Aorta (tissue), 5 donors: ENCODE measurements around the gene LYRM7. TPM values are rescaled to one million over a fixed set of nuclear protein-coding genes. Genes with fewer than 3 reads are reported as not detected.

Source experiments
- ATAC-seq: fragments of 200-7000 bp; cut with Tn5 transposase; one replicate; pipeline ENCODE4 v1.9.1; 2022; ENCODE audit warnings: moderate library complexity; ENCODE audit not compliant: low FRiP score
- DNase-seq, 2 donors: peaks; one replicate each; pipeline ENCODE4 v3.0.0-alpha.2; 2020
- H3K27ac ChIP-seq, 2 donors: one replicate each; pipeline ENCODE4 v1.5.1; 2013; ENCODE audit warnings: low read length in 2 of 2, mild to moderate bottlenecking in 2 of 2, moderate library complexity in 2 of 2, control low read depth in 1 of 2, inconsistent platforms in 1 of 2, low read depth in 1 of 2
- H3K27me3 ChIP-seq, 2 donors: one replicate each; pipeline ENCODE4 v1.6.1; 2013; ENCODE audit warnings: control low read depth in 1 of 2, low read length in 1 of 2, mild to moderate bottlenecking in 1 of 2, moderate library complexity in 1 of 2; ENCODE audit not compliant: insufficient read depth in 2 of 2, control insufficient read depth in 1 of 2
- H3K36me3 ChIP-seq, 2 donors: one replicate each; pipeline ENCODE4 v1.6.1; 2013; ENCODE audit warnings: control low read depth in 1 of 2, low read length in 1 of 2, mild to moderate bottlenecking in 1 of 2; ENCODE audit not compliant: insufficient read depth in 2 of 2, control insufficient read depth in 1 of 2
- H3K4me1 ChIP-seq, 2 donors: one replicate each; pipeline ENCODE4 v1.6.1; 2013; ENCODE audit warnings: low read length in 2 of 2, control low read depth in 1 of 2, mild to moderate bottlenecking in 1 of 2, moderate library complexity in 1 of 2; ENCODE audit not compliant: insufficient read depth in 2 of 2, control insufficient read depth in 1 of 2
- H3K4me3 ChIP-seq, 2 donors: one replicate each; pipeline ENCODE4 v1.5.1; 2013; ENCODE audit warnings: low read length in 2 of 2, control low read depth in 1 of 2, mild to moderate bottlenecking in 1 of 2
- H3K9me3 ChIP-seq: one replicate; pipeline ENCODE4 v1.6.1; 2013; ENCODE audit warnings: mild to moderate bottlenecking, low read length; ENCODE audit not compliant: control insufficient read depth
- WGBS, 2 donors: extraction: QIAGEN DNeasy Blood & Tissue Kit; methylation state at CpG; one replicate each; pipeline ENCODE4 v1.1.7; 2013; 5-methylcytosine and 5-hydroxymethylcytosine counted together
- intact Hi-C, 2 donors: fragments of 100-400 bp; cut with DNase I; formaldehyde crosslinking; loops; one replicate each; pipeline versions ENCODE4 v1.14.2 to v1.15.0; 2022
- polyA plus RNA-seq, 2 donors: library from polyadenylated mRNA; stranded (reverse); fragments of 200-250 nt; gene quantifications; one replicate each; pipeline ENCODE4 v1.2.3, GENCODE V29; 2013
- total RNA-seq, 2 donors: library from RNA; stranded (reverse); fragmentation: NEBNext Ultra II Directional; extraction: Animal tissue kit (Norgen Biotek cat#: 25700); gene quantifications; one replicate each; pipeline ENCODE4 v1.2.1, GENCODE V29; 2021
- donor health status: healthy with polysubstance abuse.
- donor health status: Bipolar disorder and iron deficiency.
- donor health status: DM: no; HTN: no; CAD: no.
- donor health status: DM: no; HTN: no; CAD: no.
- donor health status: DM: yes; HTN: yes; CAD: no.

LYRM7 gene
- total and polyA plus RNA-seq, 4 donors = 4.5 to 12.0 (median 6.1) TPM

DNA sequence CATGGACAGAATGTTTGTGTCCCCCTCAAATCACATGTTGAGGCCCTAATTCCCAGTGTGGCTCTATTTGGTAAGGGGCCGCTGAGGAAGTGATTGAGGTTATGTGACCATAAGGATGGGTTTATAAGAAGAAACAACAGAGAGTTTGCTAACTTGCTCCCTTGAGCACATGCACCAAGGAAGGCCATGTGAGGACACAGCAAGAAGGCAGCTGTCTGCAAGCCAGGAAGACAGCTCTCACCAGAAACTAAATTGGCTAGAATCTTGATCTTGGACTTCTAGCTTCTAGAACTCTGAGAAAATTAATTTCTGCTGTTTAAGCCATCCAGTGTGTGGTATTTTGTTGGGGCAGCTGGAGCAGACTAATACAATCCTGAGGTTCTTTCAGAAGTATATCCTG lies 57.9 kb downstream of the LYRM7 start:
- H3K27me3 ChIP-seq = no peaks in the 10 kb centered on the region
- H3K36me3 ChIP-seq = no peaks in the 10 kb centered on the region
- DNase-seq (no peak), ATAC-seq (no peak)
- no peaks in the 10 kb centered on the region for H3K9me3 ChIP-seq
- no peak overlapping the region for H3K4me3 ChIP-seq
- no peak overlapping the region for H3K27ac ChIP-seq
- H3K4me1 ChIP-seq = no peaks in the 10 kb centered on the region
- WGBS, 2 donors = 83 to 87% methylated on average over 1 of the region's 1 CpG
- intact Hi-C loops = no loop called here

DNA sequence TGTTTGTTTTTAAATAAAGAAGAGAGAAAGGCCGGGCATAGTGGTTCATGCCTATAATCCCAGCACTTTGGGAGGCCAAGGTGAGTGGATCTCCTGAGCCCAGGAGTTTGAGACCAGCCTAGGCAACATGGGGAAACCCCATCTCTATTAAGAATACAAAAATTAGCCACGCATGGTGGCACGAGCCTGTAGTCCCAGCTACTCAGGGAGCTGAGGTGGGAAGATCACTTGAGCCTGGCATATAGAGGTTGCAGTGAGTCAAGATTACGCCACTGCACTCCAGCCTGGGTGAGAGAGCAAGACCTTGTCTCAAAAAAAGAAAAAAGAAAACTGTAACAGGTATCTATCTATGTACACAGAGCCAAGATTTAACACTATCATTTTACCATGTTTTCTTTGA lies 58.9 kb downstream of the LYRM7 start:
- H3K4me1 ChIP-seq = no peaks in the 10 kb centered on the region
- intact Hi-C loops = no loop called here
- H3K36me3 ChIP-seq = no peaks in the 10 kb centered on the region
- H3K9me3 ChIP-seq = no peaks in the 10 kb centered on the region
- no peak overlapping the region for H3K27ac ChIP-seq
- ATAC-seq (no peak), DNase-seq (no peak)
- no peaks in the 10 kb centered on the region for H3K27me3 ChIP-seq
- H3K4me3 ChIP-seq = no peak overlapping the region
- 86 to 94% methylated on average over 4 of the region's 4 CpGs for WGBS, 2 donors

DNA sequence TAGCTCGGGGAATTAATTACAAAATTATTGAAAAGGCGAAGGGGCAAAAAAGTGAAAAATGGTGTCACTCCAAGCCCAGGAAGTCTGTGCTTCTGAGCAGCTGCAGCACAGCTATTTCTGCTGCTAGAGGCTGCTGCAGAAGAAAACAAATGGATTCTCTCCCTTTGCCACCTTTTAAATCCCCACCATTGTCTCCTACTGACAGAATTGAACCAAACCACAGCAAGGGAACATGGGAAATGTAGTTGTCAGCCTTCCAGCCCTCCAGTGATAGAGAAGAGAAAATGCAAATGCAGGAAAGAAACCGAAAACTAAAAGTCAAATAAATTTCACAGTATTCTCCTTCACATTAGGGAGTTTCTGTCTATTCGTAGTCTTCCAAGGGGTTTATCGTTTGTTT lies 59.7 kb downstream of the LYRM7 start:
- H3K36me3 ChIP-seq = no peaks in the 10 kb centered on the region
- no peak overlapping the region for H3K27ac ChIP-seq
- no peak for DNase-seq
- no peaks in the 10 kb centered on the region for H3K4me1 ChIP-seq
- no peaks in the 10 kb centered on the region for H3K27me3 ChIP-seq
- intact Hi-C loops = no loop called here
- WGBS, 2 donors = 88 to 89% methylated on average over 5 of the region's 5 CpGs
- no peaks in the 10 kb centered on the region for H3K9me3 ChIP-seq
- no peak for ATAC-seq
- H3K4me3 ChIP-seq = no peak overlapping the region

- Histone ChIP-seq H3K4me1 (no peaks in the 10 kb centered on the region), H3K36me3 (no peaks in the 10 kb centered on the region), H3K9me3 (no peaks in the 10 kb centered on the region), H3K4me3 (no peak overlapping the region), H3K27me3 (no peaks in the 10 kb centered on the region), H3K27ac (no peak overlapping the region)
- WGBS, 2 donors = 82 to 88% methylated on average over 1 of the region's 1 CpG
- ATAC-seq = no peak
- intact Hi-C loops = no loop called here
- no peak for DNase-seq
Observed at GRCh38 chr5:131239686-131240085, 68.9 kb downstream of the LYRM7 start.

- no peaks in the 10 kb centered on the region for H3K27me3 ChIP-seq
- H3K4me1 ChIP-seq = no peaks in the 10 kb centered on the region
- H3K27ac ChIP-seq = no peak overlapping the region
- ATAC-seq (no peak), DNase-seq (no peak)
- no peaks in the 10 kb centered on the region for H3K9me3 ChIP-seq
- H3K36me3 ChIP-seq = no peaks in the 10 kb centered on the region
- H3K4me3 ChIP-seq = no peak overlapping the region
- intact Hi-C loops = no loop called here
Observed at GRCh38 chr5:131242728-131243255, 72.0 kb downstream of the LYRM7 start.

DNA sequence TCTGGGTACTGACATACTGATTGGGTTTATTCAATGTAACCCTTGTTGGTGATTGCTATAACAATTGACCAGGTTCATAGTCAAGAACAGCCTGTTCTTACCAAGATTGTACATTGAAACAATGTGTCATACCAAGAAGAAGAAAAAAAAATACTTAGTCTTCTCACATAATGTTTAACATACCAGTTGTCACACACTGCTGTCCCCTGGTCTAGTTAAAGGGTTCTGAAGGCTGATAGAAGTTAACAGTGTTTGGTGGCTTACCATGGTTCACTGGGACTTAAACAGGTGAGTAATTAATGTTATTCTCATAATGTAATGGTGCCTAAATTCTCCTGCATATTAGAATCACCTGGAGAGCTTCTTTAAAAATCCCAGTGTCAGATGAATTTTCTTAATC lies 74.6 kb downstream of the LYRM7 start:
- ATAC-seq = no peak
- intact Hi-C loops = no loop called here

DNA sequence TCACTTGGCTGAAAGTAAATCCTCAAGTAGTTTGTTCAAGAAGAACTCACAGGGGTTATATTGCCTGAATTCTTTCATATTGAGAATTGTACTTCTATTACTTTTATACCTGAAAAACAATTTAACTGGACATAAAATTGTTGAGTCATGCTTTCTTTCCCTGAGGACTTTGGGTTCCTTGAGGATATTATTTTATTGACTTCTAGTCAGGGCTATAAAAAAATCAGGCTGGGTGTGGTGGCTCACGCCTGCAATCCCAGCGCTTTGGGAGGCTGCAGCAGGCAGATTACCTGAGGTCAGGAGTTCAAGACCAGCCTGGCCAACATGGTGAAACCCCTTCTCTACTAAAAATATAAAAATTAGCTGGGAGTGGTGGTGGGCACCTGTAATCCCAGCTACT lies 75.2 kb downstream of the LYRM7 start:
- H3K27me3 ChIP-seq = no peaks in the 10 kb centered on the region
- WGBS, 2 donors = 93 to 97% methylated on average over 2 of the region's 2 CpGs
- intact Hi-C loops = no loop called here
- ATAC-seq (no peak), DNase-seq (no peak)
- no peak overlapping the region for H3K4me3 ChIP-seq
- no peaks in the 10 kb centered on the region for H3K36me3 ChIP-seq
- no peaks in the 10 kb centered on the region for H3K9me3 ChIP-seq
- H3K27ac ChIP-seq = no peak overlapping the region
- no peaks in the 10 kb centered on the region for H3K4me1 ChIP-seq

More for the DNA sequence above, 74.6 kb downstream of the LYRM7 start:
- no peak for DNase-seq
- H3K9me3 ChIP-seq = no peaks in the 10 kb centered on the region
- H3K36me3 ChIP-seq = no peaks in the 10 kb centered on the region
- no peak overlapping the region for H3K4me3 ChIP-seq
- H3K27ac ChIP-seq = no peak overlapping the region
- no peaks in the 10 kb centered on the region for H3K27me3 ChIP-seq
- H3K4me1 ChIP-seq = no peaks in the 10 kb centered on the region

DNA sequence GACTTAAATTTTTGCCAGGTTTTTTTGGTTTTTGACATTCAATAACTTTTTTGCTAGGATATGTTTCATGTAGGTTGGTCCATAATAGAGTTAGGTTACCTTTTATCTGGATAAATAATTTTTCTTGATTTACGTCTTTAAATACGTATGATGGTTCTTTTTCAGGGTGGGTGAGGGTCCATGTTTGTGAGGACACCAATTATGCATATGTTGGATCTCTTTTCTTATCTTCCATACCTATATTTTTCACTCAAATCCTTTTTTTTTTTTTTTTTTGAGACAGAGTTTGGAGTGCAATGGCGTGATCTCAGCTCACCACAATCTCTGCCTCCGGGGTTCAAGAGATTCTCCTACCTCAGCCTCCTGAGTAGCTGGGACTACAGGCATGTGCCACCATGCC lies 75.8 kb downstream of the LYRM7 start:
- no peaks in the 10 kb centered on the region for H3K9me3 ChIP-seq
- no peak overlapping the region for H3K27ac ChIP-seq
- H3K4me3 ChIP-seq = no peak overlapping the region
- ATAC-seq = no peak
- no peaks in the 10 kb centered on the region for H3K4me1 ChIP-seq
- intact Hi-C loops = no loop called here
- H3K27me3 ChIP-seq = no peaks in the 10 kb centered on the region
- no peak for DNase-seq
- 94 to 96% methylated on average over 4 of the region's 4 CpGs for WGBS, 2 donors
- H3K36me3 ChIP-seq = no peaks in the 10 kb centered on the region

DNA sequence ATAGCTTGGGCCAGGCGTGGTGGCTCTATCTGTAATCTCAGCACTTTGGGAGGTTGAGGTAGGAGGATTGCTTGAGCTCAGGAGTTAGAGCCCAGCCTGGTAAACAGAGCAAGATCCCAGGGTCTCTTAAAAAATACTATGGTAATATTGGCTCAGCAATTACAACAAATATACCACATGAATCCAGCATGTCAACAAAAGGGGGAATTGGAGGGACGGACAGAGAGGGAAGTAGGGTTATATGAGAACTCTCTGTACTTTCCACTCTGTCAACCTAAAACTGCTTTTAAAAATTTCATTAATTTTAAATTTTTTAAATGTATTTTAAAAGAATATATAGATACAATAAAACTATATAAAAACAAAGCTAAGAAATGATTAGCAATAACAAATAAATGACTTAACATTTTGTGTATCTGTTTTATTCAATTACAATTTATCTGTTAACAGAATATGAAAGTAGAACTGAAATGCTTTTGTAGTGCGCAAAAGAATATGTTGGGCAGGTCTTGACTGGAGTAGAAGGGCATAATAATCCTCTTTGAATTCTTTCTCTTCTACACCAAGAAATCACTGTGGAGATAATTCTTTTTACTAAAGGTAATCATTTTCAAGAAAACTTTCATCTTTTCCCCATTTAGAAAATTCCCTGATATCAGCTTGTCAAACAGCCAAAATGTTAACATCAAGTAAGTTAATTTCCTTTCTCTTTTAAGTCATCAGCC lies 80.2 kb downstream of the LYRM7 start:
- DNase-seq (no peak), ATAC-seq (no peak)
- Histone ChIP-seq H3K4me1 (no peaks in the 10 kb centered on the region), H3K4me3 (no peak overlapping the region), H3K27me3 (no peaks in the 10 kb centered on the region), H3K36me3 (no peaks in the 10 kb centered on the region), H3K27ac (no peak overlapping the region), H3K9me3 (no peaks in the 10 kb centered on the region)
- WGBS, 2 donors = 90 to 91% methylated on average over 3 of the region's 3 CpGs
- intact Hi-C loops = no loop called here
